Muscle layer of colon (tissue), 2 donors: Measurements from ENCODE around the gene TYW5.
A peak's percentile ranks its signal among the peaks of the same experiment; 100 is the strongest.

Experiments used
- H3K27ac ChIP-seq: one replicate; pipeline ENCODE4 v1.7.0; 2013; ENCODE audit warnings: low read depth, mild to moderate bottlenecking, low read length, moderate library complexity
- H3K27me3 ChIP-seq, 2 donors: one replicate each; pipeline ENCODE4 v1.7.0; 2013; ENCODE audit warnings: low read length in 2 of 2, mild to moderate bottlenecking in 2 of 2; ENCODE audit not compliant: insufficient read depth in 2 of 2, control insufficient read depth in 1 of 2
- H3K36me3 ChIP-seq: one replicate; pipeline ENCODE4 v1.7.0; 2013; ENCODE audit warnings: mild to moderate bottlenecking, low read length; ENCODE audit not compliant: insufficient read depth
- H3K4me1 ChIP-seq: one replicate; pipeline ENCODE4 v1.7.0; 2013; ENCODE audit warnings: mild to moderate bottlenecking, low read length; ENCODE audit not compliant: insufficient read depth
- H3K4me3 ChIP-seq, 2 donors: one replicate each; pipeline ENCODE4 v1.7.0; 2013; ENCODE audit warnings: low read length in 2 of 2, low read depth in 1 of 2, mild to moderate bottlenecking in 1 of 2, moderate library complexity in 1 of 2
- H3K9ac ChIP-seq: one replicate; pipeline ENCODE4 v1.7.0; 2013; ENCODE audit warnings: low read length
- H3K9me3 ChIP-seq: one replicate; pipeline ENCODE4 v1.7.0; 2013; ENCODE audit warnings: mild to moderate bottlenecking, low read length
- donor health status: abdominal sarcoma.
- donor health status: Adenocarcinoma of cecum.

Gene TYW5

GRCh38 chr2:199943373-199943772, 11.9 kb downstream of the TYW5 start:
- Histone ChIP-seq H3K27me3 (no peaks in the 10 kb centered on the region), H3K4me1 (no peaks in the 10 kb centered on the region), H3K27ac (no peak overlapping the region), H3K9me3 (no peaks in the 10 kb centered on the region), H3K36me3 (peaks cover 45% of the 10 kb centered on the region), H3K9ac (no peak overlapping the region), H3K4me3 (no peak overlapping the region)

DNA sequence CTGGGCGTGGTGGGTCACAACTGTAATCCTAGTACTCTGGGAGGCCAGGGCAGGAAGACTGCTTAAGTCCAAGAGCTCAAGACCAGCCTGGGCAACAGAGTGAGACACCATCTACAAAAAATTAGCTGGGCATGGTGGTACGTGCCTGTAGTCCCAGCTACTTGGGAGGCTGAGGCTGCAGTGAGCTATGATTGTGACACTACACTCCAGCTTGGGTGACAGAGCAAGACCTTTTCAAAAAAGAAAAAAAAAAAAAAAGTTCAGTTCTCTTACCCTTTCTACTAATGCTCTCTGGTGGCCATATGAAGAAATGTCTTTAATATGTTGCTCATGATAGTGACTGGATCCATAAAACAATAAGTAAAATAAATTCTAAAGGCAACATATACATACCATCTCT, 14.9 kb downstream of the TYW5 start:
- H3K27me3 ChIP-seq, result no peaks in the 10 kb centered on the region
- H3K9ac ChIP-seq, result no peak overlapping the region
- peaks cover 36% of the 10 kb centered on the region for H3K36me3 ChIP-seq
- no peaks in the 10 kb centered on the region for H3K9me3 ChIP-seq
- H3K4me1 ChIP-seq, result no peaks in the 10 kb centered on the region
- no peak overlapping the region for H3K4me3 ChIP-seq
- no peak overlapping the region for H3K27ac ChIP-seq

DNA sequence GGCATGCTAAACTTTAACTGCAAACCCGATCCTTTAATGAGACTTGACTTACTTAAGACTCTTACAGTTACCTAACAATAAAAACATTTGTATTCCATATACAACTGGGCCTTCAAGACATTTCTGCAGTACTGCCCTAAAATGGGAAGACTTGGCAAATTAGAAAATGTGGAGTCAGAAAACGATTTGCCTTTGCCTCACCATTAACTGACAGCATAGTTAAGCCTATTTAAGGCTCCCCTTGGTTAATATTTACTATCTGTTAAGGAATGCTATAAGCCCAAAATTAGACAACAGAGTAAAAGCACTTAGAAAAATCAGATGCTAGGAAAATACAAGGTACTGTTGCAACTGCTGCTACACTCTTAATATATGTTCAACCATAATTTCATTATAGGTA, 18.7 kb downstream of the TYW5 start:
- no peak overlapping the region for H3K4me3 ChIP-seq
- H3K9ac ChIP-seq, result no peak overlapping the region
- no peaks in the 10 kb centered on the region for H3K4me1 ChIP-seq
- no peaks in the 10 kb centered on the region for H3K9me3 ChIP-seq
- peaks cover 32% of the 10 kb centered on the region for H3K36me3 ChIP-seq
- H3K27me3 ChIP-seq, result no peaks in the 10 kb centered on the region
- no peak overlapping the region for H3K27ac ChIP-seq

GRCh38 chr2:199933466-199933865, 21.8 kb downstream of the TYW5 start:
- H3K36me3 ChIP-seq, result peaks cover 34% of the 10 kb centered on the region
- H3K9ac ChIP-seq, result no peak overlapping the region
- H3K4me1 ChIP-seq, result no peaks in the 10 kb centered on the region
- no peaks in the 10 kb centered on the region for H3K9me3 ChIP-seq
- no peak overlapping the region for H3K4me3 ChIP-seq
- H3K27ac ChIP-seq, result no peak overlapping the region
- H3K27me3 ChIP-seq, result no peaks in the 10 kb centered on the region

DNA sequence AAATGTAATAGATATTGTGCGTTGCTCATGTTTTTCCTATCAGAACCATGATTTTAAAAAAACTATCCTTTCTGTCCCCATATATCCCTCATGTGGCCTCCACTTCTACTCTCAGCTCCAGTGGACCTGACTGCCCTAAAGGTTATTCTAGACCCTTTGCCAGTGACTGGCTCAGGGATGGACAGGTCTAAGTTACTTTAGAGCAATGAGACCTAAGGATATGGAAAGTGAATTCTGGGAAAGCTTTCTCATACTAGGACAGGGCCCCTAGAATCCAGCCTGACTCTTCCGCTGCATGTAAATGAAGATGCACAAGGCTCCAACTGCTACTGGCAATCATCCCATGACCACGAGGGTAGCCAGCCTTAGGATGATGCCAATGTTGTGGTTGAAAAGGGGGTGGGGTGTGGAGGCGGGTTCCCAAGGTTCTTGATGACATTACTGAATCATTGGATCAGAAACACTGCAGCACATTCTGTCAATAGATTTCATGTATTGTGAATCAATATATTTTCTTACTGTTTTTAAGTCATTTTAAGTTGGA, 22.9 kb downstream of the TYW5 start:
- no peak overlapping the region for H3K4me3 ChIP-seq
- no peaks in the 10 kb centered on the region for H3K27me3 ChIP-seq
- no peaks in the 10 kb centered on the region for H3K4me1 ChIP-seq
- H3K27ac ChIP-seq, result no peak overlapping the region
- H3K9ac ChIP-seq, result no peak overlapping the region
- H3K9me3 ChIP-seq, result no peaks in the 10 kb centered on the region
- peaks cover 29% of the 10 kb centered on the region for H3K36me3 ChIP-seq

DNA sequence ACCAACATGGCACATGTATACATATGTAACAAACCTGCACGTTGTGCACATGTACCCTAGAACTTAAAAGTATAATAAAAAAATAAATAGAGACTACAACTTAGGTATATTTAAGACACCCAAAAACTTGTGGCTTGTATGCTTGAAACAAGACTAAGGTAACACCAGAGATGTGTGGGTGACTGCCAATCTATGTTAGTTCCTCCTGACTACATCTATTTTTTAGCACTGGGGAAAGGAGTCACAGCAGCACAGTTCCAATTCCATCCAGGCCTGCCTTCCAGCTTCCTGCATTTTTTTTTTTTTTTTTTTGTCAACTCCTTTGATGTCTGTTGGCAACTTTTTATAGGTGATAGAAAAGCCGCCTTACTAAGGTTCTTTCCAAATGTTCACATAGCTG, 26.0 kb downstream of the TYW5 start:
- Histone ChIP-seq H3K9me3 (no peaks in the 10 kb centered on the region), H3K4me3 (no peak overlapping the region), H3K4me1 (no peaks in the 10 kb centered on the region), H3K27ac (no peak overlapping the region), H3K9ac (no peak overlapping the region), H3K36me3 (peaks cover 26% of the 10 kb centered on the region), H3K27me3 (no peaks in the 10 kb centered on the region)

DNA sequence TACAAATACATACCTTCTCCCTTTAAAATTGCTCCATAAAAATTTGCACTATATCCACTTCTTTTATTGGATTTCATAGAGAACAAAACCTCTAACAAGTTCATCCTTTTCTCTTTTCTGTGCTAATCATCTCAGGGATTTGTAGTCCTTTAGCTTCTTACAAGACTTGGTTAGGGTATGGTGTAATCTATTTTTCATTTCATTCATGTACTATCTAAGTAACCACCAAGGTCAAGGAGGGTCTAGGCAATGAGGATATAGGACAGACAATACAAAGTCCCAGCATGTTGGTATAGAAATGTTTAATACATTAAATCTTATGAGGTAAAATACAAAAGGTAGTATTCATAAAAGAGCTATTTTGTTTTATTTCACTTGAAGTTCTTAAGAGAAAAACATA, 26.7 kb downstream of the TYW5 start:
- no peak overlapping the region for H3K27ac ChIP-seq
- no peak overlapping the region for H3K4me3 ChIP-seq
- H3K4me1 ChIP-seq, result no peaks in the 10 kb centered on the region
- H3K9me3 ChIP-seq, result no peaks in the 10 kb centered on the region
- peaks cover 26% of the 10 kb centered on the region for H3K36me3 ChIP-seq
- no peaks in the 10 kb centered on the region for H3K27me3 ChIP-seq
- H3K9ac ChIP-seq, result no peak overlapping the region

DNA sequence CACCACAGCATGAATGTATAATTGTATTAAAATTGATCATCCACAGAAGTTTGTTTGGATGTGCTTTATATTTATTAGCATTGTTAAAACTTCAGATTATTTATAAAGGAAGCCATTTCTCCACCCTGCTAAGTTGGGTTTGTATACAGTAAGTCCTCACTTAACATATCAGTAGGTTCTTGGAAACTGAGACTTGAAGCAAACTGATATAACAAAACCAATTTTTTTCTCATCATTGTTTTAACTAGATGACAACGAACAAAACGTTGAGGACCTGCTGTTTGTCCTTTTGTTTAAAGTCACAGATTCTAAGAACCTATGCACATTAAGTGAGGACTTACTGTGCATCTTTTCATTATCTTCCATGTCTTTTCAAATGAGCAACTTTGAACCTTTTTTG, 27.1 kb downstream of the TYW5 start:
- H3K9me3 ChIP-seq, result no peaks in the 10 kb centered on the region
- no peak overlapping the region for H3K27ac ChIP-seq
- no peaks in the 10 kb centered on the region for H3K4me1 ChIP-seq
- peaks cover 25% of the 10 kb centered on the region for H3K36me3 ChIP-seq
- H3K27me3 ChIP-seq, result no peaks in the 10 kb centered on the region
- H3K9ac ChIP-seq, result no peak overlapping the region
- H3K4me3 ChIP-seq, result no peak overlapping the region

GRCh38 chr2:199926806-199927205, 28.5 kb downstream of the TYW5 start:
- Histone ChIP-seq H3K9ac (no peak overlapping the region), H3K4me1 (peaks cover 5% of the 10 kb centered on the region), H3K36me3 (peaks cover 12% of the 10 kb centered on the region), H3K9me3 (no peaks in the 10 kb centered on the region), H3K27ac (no peak overlapping the region), H3K27me3 (no peaks in the 10 kb centered on the region), H3K4me3 (no peak overlapping the region)

- Histone ChIP-seq H3K9ac (no peak overlapping the region), H3K27ac (no peak overlapping the region), H3K4me3 (no peak overlapping the region), H3K27me3 (no peaks in the 10 kb centered on the region), H3K4me1 (peaks cover 5% of the 10 kb centered on the region), H3K9me3 (no peaks in the 10 kb centered on the region), H3K36me3 (peaks cover 8% of the 10 kb centered on the region)
These were observed 31.4 kb downstream of the TYW5 start for GRCh38 chr2:199923924-199924323.

- Histone ChIP-seq H3K4me3 (peak overlapping the region in 1 of 2 donors; percentile 11), H3K27ac (no peak overlapping the region), H3K36me3 (peaks cover 8% of the 10 kb centered on the region), H3K4me1 (peaks cover 5% of the 10 kb centered on the region), H3K9me3 (no peaks in the 10 kb centered on the region), H3K27me3 (no peaks in the 10 kb centered on the region), H3K9ac (no peak overlapping the region)
These were observed 32.4 kb downstream of the TYW5 start for GRCh38 chr2:199922856-199923255.

DNA sequence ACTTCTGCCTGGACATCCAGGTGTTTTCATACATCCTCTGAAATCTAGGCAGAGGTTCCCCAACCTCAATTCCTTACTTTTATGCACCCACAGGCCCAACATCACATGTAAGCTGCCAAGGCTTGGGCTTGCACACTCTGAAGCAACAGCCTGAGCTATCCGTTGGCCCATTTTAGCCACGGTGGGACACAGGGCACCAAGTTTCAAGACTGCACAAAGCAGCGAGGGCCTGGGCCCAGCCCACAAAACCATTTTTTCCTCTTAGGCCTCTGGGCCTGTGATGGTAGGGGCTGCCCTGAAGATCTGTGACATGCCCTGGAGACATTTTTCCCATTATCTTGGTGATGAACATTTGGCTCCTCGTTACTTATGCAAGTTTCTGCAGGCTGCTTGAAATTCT, 38.3 kb downstream of the TYW5 start:
- peaks cover 4% of the 10 kb centered on the region for H3K36me3 ChIP-seq
- H3K4me1 ChIP-seq, result peaks cover 12% of the 10 kb centered on the region
- no peak overlapping the region for H3K4me3 ChIP-seq

More for the DNA sequence above, 38.3 kb downstream of the TYW5 start:
- Histone ChIP-seq H3K9ac (no peak overlapping the region), H3K27me3 (no peaks in the 10 kb centered on the region), H3K27ac (no peak overlapping the region), H3K9me3 (no peaks in the 10 kb centered on the region)
